ENCODE measurements around the gene SYNDIG1. TPM values are rescaled to one million over a fixed set of nuclear protein-coding genes. Genes with fewer than 3 reads are reported as not detected.
A peak's percentile ranks its signal among the peaks of the same experiment; 100 is the strongest.

Gene SYNDIG1
- polyA plus RNA-seq, 1 of the 3 experiments (the other 2 are of a cell fraction), result not detected

DNA sequence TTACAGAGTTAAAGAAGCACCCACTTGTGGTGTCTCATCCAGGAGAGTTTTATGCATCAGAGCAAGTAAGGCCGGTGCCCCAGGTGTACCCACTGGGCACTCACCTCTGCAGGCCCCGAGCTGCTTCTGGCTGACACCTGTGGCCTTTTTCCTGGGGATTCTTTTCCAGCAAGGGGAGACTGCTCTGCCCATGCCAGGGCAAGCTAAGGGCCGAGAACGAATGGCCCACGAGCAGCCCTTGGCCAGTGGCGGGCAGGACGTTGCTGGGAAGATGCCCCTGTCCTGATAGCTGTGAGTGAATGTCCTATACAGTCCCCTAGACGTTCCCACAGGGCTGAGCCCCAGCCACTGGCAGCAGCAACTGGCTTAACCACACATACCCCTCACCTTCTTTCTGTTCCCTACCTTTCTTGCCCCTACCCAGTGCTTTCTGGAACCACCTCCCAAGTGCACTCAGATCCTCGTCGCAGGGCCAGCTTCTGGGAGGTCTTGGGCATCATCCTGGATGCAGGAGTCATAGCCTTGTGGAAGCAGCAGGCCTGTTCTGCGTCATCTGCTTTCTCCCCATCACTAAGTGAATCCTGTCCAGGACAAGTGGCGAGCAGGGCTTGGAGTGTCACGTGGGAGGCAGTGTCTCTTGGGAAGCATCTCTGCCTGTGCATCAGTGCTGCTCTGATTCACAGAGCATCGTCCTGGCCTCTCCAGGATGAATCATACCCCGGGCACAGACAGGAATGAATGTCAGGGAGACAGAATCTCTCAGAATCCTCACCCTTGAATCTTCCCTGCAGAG is 32.5 kb downstream of the SYNDIG1 start (continued):
- TF ChIP-seq, protein P1, sequence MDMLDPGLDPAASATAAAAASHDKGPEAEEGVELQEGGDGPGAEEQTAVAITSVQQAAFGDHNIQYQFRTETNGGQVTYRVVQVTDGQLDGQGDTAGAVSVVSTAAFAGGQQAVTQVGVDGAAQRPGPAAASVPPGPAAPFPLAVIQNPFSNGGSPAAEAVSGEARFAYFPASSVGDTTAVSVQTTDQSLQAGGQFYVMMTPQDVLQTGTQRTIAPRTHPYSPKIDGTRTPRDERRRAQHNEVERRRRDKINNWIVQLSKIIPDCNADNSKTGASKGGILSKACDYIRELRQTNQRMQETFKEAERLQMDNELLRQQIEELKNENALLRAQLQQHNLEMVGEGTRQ (IDR thresholded peaks at IDR 0.05; ENCODE audit: borderline replicate concordance, low read depth, low read length), result no peak

- peak overlapping the region; percentile 39 for H2AFZ ChIP-seq (ENCODE audit: low read depth)
- TF ChIP-seq JUND (IDR thresholded peaks at IDR 0.05), result no peak
- no peak for TF ChIP-seq POLR2AphosphoS5 (IDR thresholded peaks at IDR 0.05; ENCODE audit: low read depth, low read length)
- TF ChIP-seq, protein P2, sequence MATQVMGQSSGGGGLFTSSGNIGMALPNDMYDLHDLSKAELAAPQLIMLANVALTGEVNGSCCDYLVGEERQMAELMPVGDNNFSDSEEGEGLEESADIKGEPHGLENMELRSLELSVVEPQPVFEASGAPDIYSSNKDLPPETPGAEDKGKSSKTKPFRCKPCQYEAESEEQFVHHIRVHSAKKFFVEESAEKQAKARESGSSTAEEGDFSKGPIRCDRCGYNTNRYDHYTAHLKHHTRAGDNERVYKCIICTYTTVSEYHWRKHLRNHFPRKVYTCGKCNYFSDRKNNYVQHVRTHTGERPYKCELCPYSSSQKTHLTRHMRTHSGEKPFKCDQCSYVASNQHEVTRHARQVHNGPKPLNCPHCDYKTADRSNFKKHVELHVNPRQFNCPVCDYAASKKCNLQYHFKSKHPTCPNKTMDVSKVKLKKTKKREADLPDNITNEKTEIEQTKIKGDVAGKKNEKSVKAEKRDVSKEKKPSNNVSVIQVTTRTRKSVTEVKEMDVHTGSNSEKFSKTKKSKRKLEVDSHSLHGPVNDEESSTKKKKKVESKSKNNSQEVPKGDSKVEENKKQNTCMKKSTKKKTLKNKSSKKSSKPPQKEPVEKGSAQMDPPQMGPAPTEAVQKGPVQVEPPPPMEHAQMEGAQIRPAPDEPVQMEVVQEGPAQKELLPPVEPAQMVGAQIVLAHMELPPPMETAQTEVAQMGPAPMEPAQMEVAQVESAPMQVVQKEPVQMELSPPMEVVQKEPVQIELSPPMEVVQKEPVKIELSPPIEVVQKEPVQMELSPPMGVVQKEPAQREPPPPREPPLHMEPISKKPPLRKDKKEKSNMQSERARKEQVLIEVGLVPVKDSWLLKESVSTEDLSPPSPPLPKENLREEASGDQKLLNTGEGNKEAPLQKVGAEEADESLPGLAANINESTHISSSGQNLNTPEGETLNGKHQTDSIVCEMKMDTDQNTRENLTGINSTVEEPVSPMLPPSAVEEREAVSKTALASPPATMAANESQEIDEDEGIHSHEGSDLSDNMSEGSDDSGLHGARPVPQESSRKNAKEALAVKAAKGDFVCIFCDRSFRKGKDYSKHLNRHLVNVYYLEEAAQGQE (IDR thresholded peaks at IDR 0.05; ENCODE audit: low read depth, low read length), result no peak
- no peak for TF ChIP-seq RCOR1 (IDR thresholded peaks at IDR 0.05; ENCODE audit: low read length)
- no peak for TF ChIP-seq TEAD4 (IDR thresholded peaks at IDR 0.05; ENCODE audit: borderline replicate concordance, insufficient read depth)
- TF ChIP-seq EZH2phosphoT487 (IDR thresholded peaks at IDR 0.05; ENCODE audit: borderline replicate concordance, low read depth), result no peak
- TF ChIP-seq, protein P3, sequence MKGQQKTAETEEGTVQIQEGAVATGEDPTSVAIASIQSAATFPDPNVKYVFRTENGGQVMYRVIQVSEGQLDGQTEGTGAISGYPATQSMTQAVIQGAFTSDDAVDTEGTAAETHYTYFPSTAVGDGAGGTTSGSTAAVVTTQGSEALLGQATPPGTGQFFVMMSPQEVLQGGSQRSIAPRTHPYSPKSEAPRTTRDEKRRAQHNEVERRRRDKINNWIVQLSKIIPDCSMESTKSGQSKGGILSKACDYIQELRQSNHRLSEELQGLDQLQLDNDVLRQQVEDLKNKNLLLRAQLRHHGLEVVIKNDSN (IDR thresholded peaks at IDR 0.05; ENCODE audit: borderline replicate concordance, low read depth), result no peak
- TF ChIP-seq RXRA (IDR thresholded peaks at IDR 0.05; ENCODE audit: borderline replicate concordance, low read depth), result no peak
- TF ChIP-seq CHD2 (IDR thresholded peaks at IDR 0.05; ENCODE audit: low read length, partially characterized antibody), result no peak
- no peak for TF ChIP-seq SIN3A (IDR thresholded peaks at IDR 0.05; ENCODE audit: borderline replicate concordance, low read depth, low read length)
- TF ChIP-seq FOXM1 (IDR thresholded peaks at IDR 0.05; ENCODE audit: low read depth), result no peak
- TF ChIP-seq, protein P4, sequence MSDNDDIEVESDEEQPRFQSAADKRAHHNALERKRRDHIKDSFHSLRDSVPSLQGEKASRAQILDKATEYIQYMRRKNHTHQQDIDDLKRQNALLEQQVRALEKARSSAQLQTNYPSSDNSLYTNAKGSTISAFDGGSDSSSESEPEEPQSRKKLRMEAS (IDR thresholded peaks at IDR 0.05; ENCODE audit: low read depth), result no peak
- H3K9me3 ChIP-seq, result no peaks in the 10 kb centered on the region
- CTCF ChIA-PET, result no interaction called here
- DNase-seq, result no peak
- H3K4me3 ChIP-seq (ENCODE audit: low read depth in 2 of 2, low read length in 1 of 2), result no peak overlapping the region
- peaks cover 8% of the 10 kb centered on the region for H3F3A ChIP-seq (replicated peaks; ENCODE audit: insufficient read depth)
- H3K4me2 ChIP-seq, result peak overlapping the region; percentile 64
- H3K4me1 ChIP-seq (ENCODE audit: control insufficient read depth in 1 of 2, insufficient read depth in 2 of 2, low read depth in 1 of 2, low read length in 1 of 2), result peaks cover 0 to 14% of the 10 kb centered on the region in 2 experiments; a peak in 3 of 4 replicates
- peak overlapping the region in 1 of 2 experiments; percentile 87; a peak in 2 of 4 replicates for H3K27ac ChIP-seq (ENCODE audit: low read depth in 2 of 2, low read length in 1 of 2)
- H4K20me1 ChIP-seq (ENCODE audit: insufficient read depth), result no peaks in the 10 kb centered on the region
- H3K9ac ChIP-seq, result peak overlapping the region; percentile 27; the same call in 1 of the 2 replicates
- POLR2A ChIA-PET, result no interaction called here
- WGBS (ENCODE audit: low lambda C conversion rate), result 65% methylated on average over 5 of the region's 5 CpGs
- H3K9me2 ChIP-seq, result no peaks in the 10 kb centered on the region
- H3K27me3 ChIP-seq (ENCODE audit: insufficient read depth), result no peaks in the 10 kb centered on the region
- no peaks in the 10 kb centered on the region for H3K36me3 ChIP-seq (replicated peaks in 1 of 2; ENCODE audit: control insufficient read depth in 1 of 2, insufficient read depth in 2 of 2, low read length in 1 of 2)
- no peaks in the 10 kb centered on the region for H3K79me2 ChIP-seq (ENCODE audit: insufficient read depth)
These were observed 33.2 kb downstream of the SYNDIG1 start for GRCh38 chr20:24502661-24503060.

Measured in SK-N-SH (cell line).